ENCODE results near the gene IFIT1. TPM values are rescaled to one million over a fixed set of nuclear protein-coding genes. Genes with fewer than 3 reads are reported as not detected.

The IFIT1 gene
- total and polyA plus RNA-seq, 2 donors (not counting 3 experiments of a cell fraction or from before 2014, with no cell fraction given): 0.51 to 0.75 TPM

DNA sequence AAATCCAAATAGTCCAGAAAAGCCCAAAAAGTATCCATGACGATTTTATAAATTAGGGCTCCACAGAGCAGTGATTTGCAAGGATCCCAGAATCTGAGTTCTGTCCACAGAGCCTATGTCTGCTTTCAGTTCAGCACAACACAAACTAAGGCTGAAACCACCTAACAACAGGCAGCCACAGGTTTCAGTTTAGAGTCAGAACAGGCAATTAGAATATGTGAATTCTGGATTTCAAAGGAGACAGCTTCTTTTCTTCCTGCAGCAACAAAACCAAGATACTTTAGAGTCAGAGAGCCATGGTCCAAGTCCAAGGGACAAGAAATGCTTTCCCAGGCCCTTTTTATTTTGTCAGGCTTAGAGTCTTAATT is 41.0 kb upstream of the IFIT1 start:
- DNase-seq (ENCODE audit: low read depth, low spot score): peak; percentile 38
- Histone ChIP-seq H2AFZ (ENCODE audit: low read depth, low read length) (peak overlapping the region; percentile 64), H3K9ac (replicated peaks; ENCODE audit: extremely low read depth, insufficient read depth, low read length) (no peak overlapping the region), H3K27me3 (ENCODE audit: control insufficient read depth in 2 of 2, insufficient read depth in 2 of 2, low read length in 2 of 2) (peaks cover 0 to 5% of the 10 kb centered on the region in 2 experiments), H3K27ac (ENCODE audit: insufficient read depth, low read depth, low read length) (no peak overlapping the region), H4K20me1 (replicated peaks; ENCODE audit: control insufficient read depth, extremely low read depth, insufficient read depth, low read length) (no peaks in the 10 kb centered on the region), H3K9me1 (replicated peaks; ENCODE audit: control insufficient read depth, extremely low read depth, insufficient read depth, low read length) (no peaks in the 10 kb centered on the region), H3K9me3 (replicated peaks; ENCODE audit: control insufficient read depth, insufficient read depth, low read length) (no peaks in the 10 kb centered on the region), H3K79me2 (ENCODE audit: control insufficient read depth, insufficient read depth, low read length) (no peaks in the 10 kb centered on the region), H3K4me3 (replicated peaks in 1 of 3; ENCODE audit: insufficient read depth in 1 of 3, low read depth in 1 of 3, low read length in 3 of 3) (no peak overlapping the region), H3K4me1 (ENCODE audit: control insufficient read depth, extremely low read depth, insufficient read depth, low read length) (peaks cover 13% of the 10 kb centered on the region), H3K4me2 (ENCODE audit: insufficient read depth, low read length) (no peak overlapping the region), H3K36me3 (ENCODE audit: control insufficient read depth in 2 of 2, extremely low read depth in 1 of 2, insufficient read depth in 2 of 2, low read length in 2 of 2) (no peaks in the 10 kb centered on the region)
- TF ChIP-seq EZH2 (IDR thresholded peaks at IDR 0.05; ENCODE audit: borderline replicate concordance, low read depth, low read length, severe bottlenecking): no peak
- no peak for TF ChIP-seq MYC (IDR thresholded peaks at IDR 0.05; ENCODE audit: low read depth, low read length)
- TF ChIP-seq, protein P1, sequence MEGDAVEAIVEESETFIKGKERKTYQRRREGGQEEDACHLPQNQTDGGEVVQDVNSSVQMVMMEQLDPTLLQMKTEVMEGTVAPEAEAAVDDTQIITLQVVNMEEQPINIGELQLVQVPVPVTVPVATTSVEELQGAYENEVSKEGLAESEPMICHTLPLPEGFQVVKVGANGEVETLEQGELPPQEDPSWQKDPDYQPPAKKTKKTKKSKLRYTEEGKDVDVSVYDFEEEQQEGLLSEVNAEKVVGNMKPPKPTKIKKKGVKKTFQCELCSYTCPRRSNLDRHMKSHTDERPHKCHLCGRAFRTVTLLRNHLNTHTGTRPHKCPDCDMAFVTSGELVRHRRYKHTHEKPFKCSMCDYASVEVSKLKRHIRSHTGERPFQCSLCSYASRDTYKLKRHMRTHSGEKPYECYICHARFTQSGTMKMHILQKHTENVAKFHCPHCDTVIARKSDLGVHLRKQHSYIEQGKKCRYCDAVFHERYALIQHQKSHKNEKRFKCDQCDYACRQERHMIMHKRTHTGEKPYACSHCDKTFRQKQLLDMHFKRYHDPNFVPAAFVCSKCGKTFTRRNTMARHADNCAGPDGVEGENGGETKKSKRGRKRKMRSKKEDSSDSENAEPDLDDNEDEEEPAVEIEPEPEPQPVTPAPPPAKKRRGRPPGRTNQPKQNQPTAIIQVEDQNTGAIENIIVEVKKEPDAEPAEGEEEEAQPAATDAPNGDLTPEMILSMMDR (IDR thresholded peaks at IDR 0.05; ENCODE audit: extremely low read depth in 1 of 2, insufficient read depth in 1 of 2, low read depth in 1 of 2, low read length in 2 of 2): no peak
- TF ChIP-seq POLR2A (IDR thresholded peaks at IDR 0.05; ENCODE audit: low read depth, low read length): no peak
- TF ChIP-seq JUN (IDR thresholded peaks at IDR 0.05; ENCODE audit: borderline replicate concordance, insufficient read depth, insufficient read length, low read depth): no peak
- no peak for TF ChIP-seq GATA2 (IDR thresholded peaks at IDR 0.05; ENCODE audit: insufficient read depth, insufficient read length, low read depth, low read length)
- TF ChIP-seq, protein P2, sequence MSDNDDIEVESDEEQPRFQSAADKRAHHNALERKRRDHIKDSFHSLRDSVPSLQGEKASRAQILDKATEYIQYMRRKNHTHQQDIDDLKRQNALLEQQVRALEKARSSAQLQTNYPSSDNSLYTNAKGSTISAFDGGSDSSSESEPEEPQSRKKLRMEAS (IDR thresholded peaks at IDR 0.05; ENCODE audit: insufficient read depth, insufficient read length): no peak
- no peak for TF ChIP-seq POLR2AphosphoS5 (IDR thresholded peaks at IDR 0.05; ENCODE audit: insufficient read depth, low read depth, low read length)
- TF ChIP-seq FOS (IDR thresholded peaks at IDR 0.05; ENCODE audit: borderline replicate concordance, insufficient read depth, low read length): no peak
- BruUV-seq (replicated peaks): no TSS peak
- FAIRE-seq: no peak
- POLR2A ChIA-PET: no interaction called here
- dilution Hi-C loops (cut with MboI; ENCODE audit: extremely low pct_ligation_motif_present, low sequenced_read_pairs) (no loop called here), intact Hi-C loops (cut with micrococcal nuclease) (no loop called here)
- CTCF ChIA-PET: interaction anchor here (1.2 to 2.0 kb wide), 2 partner anchors 9 to 18 kb away, joined by 3 to 10 read pairs; no protein-coding TSS in a partner anchor

All from endothelial cell of umbilical vein (primary cell).